ENCODE results near the gene EPHA8.

The EPHA8 gene

GRCh38 chr1:22567197-22567596 lies 3.9 kb downstream of the EPHA8 start:
- DNase-seq (ENCODE audit: low read depth) = no peak

- peak; percentile 11 for DNase-seq (ENCODE audit: low read depth)
Observed at GRCh38 chr1:22567994-22568393, 4.7 kb downstream of the EPHA8 start.

GRCh38 chr1:22569269-22569668 lies 6.0 kb downstream of the EPHA8 start:
- DNase-seq (ENCODE audit: low read depth) = no peak

DNA sequence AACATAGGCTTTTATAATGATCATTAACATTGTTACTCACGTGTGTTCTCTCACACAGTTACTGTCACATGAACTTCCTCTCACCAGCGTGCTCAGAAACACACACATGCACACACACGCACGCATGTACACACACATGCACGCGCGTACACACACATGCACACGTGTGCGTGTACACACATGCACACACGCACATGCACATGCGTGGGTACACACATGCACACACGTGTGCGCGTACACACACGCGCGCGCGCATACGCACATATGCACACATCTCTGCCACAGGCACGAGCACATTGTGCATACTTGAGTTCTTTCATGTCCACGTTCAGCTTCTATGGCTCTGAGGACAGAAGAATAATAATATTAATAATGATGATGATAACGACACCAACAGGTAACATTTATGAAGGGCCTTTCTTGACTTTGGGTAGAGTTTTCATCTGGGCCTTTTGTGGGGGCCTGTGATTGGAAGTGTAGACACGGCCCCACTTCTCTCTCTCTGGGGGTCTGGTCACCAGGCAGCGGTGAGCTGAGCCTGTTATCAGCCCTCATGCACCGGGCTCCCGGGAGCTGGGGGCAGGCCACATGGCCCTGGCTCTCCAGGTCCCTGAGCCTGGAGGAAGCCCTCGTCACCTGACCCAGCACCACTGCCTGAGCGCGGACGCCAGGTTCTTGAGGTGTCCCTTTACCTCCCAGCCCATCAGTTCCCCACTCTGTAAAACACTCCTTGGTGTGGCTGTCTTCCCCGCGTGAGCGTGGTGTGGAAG lies 7.0 kb downstream of the EPHA8 start:
- no peak for DNase-seq (ENCODE audit: low read depth)

DNA sequence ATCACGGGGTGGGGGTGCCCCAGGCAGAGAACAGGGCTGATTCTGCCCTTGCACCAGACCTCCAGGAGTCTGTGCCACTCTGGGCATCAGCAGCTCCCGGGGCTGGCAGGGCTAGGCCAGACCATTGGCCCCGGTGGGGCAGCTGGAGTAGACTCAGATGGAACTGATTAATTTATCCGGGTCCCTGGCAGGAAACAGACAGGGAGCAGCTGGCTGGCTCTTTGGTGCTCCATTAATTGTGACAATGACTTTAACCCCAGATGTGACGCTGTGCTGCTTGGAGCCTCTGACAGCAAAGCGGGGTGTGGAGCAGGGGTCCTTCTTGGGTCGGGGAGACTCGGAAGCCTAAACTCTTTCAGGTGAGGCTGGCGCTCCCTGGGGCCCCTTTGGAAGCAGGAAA lies 9.5 kb downstream of the EPHA8 start:
- DNase-seq (ENCODE audit: low read depth) = no peak

- no peak for DNase-seq (ENCODE audit: low read depth)
Observed at GRCh38 chr1:22573237-22573636, 9.9 kb downstream of the EPHA8 start.

- peak; percentile 3 for DNase-seq (ENCODE audit: low read depth)
Observed at GRCh38 chr1:22575532-22576149, 12.4 kb downstream of the EPHA8 start.

DNA sequence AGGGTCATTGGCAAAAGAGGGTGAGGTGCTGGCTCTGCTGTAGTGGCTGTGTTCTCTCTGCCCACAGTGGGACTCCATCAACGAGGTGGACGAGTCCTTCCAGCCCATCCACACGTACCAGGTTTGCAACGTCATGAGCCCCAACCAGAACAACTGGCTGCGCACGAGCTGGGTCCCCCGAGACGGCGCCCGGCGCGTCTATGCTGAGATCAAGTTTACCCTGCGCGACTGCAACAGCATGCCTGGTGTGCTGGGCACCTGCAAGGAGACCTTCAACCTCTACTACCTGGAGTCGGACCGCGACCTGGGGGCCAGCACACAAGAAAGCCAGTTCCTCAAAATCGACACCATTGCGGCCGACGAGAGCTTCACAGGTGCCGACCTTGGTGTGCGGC lies 12.9 kb downstream of the EPHA8 start:
- DNase-seq (ENCODE audit: low read depth) = no peak

DNA sequence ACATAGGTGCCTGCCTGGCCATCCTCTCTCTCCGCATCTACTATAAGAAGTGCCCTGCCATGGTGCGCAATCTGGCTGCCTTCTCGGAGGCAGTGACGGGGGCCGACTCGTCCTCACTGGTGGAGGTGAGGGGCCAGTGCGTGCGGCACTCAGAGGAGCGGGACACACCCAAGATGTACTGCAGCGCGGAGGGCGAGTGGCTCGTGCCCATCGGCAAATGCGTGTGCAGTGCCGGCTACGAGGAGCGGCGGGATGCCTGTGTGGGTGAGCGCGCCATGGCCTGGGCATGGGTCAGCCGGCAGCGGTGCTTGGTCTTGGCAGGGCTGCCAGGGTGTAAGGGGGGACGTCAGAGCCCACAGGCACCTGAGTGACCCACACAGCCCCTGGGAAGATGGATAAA lies 13.3 kb downstream of the EPHA8 start:
- no peak for DNase-seq (ENCODE audit: low read depth)

- no peak for DNase-seq (ENCODE audit: low read depth)
Observed at GRCh38 chr1:22578732-22579361, 15.6 kb downstream of the EPHA8 start.

GRCh38 chr1:22579541-22580155 lies 16.4 kb downstream of the EPHA8 start:
- no peak for DNase-seq (ENCODE audit: low read depth)

DNA sequence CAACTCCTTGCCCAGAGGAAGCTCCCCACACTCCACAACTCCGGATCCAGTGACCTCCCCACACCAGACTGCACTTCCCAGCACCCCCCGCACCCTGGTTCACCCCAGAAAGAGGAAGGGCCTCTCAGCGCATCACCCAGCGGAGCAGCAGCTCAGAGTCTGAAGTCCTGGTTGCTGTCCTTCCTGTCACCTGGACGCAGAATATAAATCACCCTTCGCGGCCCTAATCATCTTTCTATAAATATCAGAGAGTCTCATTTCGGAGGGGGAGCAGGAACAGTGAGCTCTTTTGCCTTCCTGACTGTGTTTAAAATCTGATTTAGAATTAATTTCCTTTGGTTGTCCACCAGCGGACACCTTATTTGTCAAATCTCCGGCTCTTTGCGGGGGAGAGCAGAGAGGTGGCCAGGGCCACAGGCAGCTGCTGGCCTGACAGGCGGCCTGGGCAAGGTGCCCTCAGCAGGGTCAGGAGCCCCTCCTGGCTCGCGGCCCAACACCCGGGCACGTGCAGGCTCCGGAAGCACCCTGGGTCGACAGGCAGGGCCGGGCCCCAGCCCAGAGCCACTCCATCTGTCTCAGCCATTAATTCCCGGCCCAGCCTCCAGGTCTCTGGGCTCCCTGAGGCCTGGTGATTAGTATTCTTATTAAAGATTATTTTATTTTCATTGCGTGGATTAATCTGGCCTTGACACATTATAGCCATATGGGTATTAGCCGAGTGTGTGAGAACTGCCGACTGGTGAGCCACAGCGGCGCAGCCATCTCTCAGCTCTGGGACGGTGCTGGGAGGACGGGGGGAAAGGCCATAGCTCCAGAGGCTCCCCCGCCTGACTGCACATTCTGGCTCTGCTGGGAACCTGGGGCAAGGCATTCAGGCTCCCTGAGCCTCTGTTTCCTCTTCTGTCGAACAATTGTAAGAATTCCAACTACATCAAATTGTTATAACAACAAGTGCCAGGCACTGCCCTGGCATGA lies 19.7 kb downstream of the EPHA8 start:
- DNase-seq (ENCODE audit: low read depth) = no peak

DNA sequence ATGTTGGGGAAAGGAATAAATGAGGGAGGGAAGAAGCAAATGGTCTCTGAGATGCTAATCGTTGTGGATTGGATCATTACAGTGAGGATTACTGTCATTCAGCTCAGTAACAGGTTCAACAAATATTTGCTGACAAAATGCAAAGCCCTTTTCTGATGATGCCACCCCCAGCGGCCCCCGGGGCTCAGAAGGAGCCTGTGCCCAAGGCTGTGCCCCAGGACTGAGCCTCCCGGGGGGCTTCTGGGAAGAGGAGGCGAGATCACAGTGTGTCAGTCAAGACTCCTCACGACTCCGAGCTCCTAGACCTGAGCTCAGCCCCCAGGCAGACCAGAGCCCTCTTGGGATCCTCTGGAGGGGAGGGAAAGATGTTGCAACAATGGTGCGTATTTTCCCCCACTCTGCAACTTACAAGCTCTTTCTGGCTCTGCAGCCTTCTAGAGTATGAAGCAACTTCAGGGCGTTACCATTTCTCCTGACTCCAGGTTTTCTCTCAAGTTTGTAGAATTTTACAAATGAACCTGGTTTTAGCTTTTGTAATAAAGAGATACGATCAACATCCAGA lies 20.8 kb downstream of the EPHA8 start:
- no peak for DNase-seq (ENCODE audit: low read depth)

DNA sequence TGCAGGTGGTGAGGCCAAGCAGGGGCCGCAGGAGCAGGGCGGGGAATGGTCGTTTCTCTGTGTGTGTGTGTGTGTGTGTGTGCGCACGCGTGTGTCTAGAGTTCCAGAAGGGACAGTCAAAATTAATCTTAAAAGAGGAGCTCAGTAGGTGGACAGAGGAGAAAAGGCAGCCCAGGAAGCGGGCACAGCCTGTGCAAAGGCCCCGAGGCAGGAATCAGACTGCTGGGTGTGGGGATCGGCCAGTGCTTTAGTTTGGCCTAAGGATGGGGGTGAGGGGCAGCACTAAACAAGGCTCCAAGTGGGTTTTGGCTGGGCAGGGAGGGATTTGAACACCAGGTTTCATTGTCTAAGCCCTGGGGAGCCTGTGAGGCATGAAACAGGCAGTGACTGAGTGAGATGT lies 21.7 kb downstream of the EPHA8 start:
- DNase-seq (ENCODE audit: low read depth) = no peak

- DNase-seq (ENCODE audit: low read depth) = no peak
Observed at GRCh38 chr1:22585471-22585870, 22.2 kb downstream of the EPHA8 start.

DNA sequence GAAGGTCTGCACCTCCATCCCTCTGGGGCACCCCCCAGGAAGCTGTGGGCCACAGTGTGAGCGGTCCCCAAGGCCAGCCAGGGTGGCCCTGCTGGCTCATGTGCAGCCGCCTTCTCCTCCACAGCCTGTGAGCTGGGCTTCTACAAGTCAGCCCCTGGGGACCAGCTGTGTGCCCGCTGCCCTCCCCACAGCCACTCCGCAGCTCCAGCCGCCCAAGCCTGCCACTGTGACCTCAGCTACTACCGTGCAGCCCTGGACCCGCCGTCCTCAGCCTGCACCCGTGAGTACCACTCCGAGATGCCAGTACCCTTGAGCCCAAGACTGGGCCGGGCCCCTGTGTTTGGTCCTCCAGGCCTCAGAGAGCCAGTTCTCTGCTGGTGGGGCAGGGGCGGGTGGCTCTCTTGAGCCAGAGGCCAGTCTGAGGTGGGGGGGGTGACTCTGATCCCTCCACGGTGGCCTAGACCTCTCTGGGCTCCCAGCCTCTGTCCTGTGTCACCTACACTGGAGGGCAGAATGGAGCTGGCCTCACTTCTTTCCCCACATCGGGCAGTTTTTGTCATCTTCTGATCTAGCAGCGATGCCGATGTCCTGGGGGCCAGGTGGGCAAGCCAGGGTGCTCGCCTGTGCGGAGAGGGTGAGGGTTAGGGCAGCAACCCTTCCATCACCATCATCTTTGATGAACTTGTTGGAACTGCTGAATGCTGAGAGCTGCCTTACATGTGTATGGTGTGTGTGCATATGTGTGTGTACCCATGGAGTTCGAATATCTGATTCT lies 23.3 kb downstream of the EPHA8 start:
- no peak for DNase-seq (ENCODE audit: low read depth)

DNA sequence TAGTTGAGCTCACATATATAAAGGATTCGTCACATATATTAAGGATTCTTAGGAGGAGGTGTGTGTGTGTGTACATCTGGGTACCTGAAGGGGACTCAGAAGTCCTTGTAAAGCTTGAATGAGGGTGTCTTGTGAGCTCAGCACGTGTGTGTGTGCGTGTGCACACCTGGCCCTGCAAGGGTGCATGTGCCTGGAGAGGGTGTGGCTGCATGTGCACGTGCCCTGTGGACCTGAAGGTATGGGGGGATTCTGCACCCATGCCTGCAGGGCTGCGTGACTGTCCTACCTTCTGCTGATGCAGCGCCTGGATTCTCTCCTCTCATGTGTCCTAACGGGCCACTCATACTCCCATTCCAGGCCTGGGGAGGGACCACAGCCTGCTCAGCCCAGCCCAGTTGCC lies 24.0 kb downstream of the EPHA8 start:
- DNase-seq (ENCODE audit: low read depth) = no peak

- DNase-seq (ENCODE audit: low read depth) = no peak
Observed at GRCh38 chr1:22588899-22589422, 25.7 kb downstream of the EPHA8 start.

DNA sequence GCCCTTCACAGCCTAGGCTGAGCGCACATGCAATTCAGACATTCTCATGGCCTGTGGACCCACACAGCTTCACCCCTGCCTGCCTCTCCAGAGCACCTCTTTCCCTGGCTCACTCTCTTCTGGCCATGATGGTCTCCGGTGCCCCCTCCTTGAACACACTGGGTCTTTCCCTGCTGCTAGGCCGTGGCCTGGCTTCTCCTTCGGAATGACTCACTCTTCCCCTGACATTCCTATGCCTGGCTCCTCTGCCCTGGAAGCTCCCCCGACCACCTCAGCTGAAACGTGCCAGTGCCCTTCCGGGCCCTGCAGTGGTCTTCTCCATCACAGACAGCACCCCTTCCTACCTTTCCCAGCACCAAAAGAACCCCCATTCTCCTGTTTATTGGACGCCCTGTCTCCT lies 28.3 kb downstream of the EPHA8 start:
- DNase-seq (ENCODE audit: low read depth) = no peak

GRCh38 chr1:22592051-22592450 lies 28.8 kb downstream of the EPHA8 start:
- no peak for DNase-seq (ENCODE audit: low read depth)
